Measurements from ENCODE around the gene CFAP99. TPM values are rescaled to one million over a fixed set of nuclear protein-coding genes. Genes with fewer than 3 reads are reported as not detected.

Gene CFAP99
- total RNA-seq, 2 donors from 2014 or later: 0.46 to 0.73 TPM

DNA sequence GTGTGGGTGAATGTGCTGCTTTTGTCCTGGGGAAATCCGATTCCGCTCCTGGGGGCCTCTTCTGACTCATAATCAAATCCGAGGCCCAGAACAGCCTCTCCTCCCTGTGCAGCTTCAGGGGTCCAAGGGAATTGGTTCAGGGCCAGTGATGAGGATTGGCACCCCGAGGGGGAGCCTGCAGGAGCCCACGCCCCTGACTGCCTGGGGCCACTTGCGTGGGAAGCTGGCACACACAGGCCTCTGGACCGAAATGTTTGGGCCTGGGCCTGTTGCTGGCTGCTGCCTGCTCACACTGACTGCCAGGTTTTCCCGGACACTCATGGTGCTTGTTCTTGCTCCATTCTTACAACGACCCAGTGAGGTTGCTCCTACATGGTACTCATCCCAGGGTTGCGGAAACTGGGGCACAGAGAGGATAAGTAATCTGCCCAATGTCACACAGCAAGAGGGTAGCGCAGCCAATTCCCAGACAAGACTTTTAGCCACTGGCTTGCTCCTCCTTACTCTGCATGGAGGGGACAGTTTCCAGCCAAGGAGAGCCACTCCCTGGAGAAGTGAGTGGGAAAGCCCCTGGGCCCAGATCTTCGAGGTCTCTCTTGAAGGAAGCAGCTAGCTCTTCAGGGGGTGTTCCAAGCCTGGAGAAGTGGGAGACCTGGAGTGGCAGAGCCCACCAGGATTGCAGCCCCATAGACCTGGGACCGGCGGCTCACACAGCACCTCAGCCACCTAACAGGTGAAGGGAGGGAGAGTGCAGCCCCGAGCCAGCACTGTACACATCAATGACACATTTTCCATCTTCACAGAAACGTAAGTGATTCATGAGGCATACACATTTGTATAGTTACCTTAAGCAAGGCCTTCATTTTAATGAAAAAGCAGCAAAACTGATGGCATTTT, 20.3 kb downstream of the CFAP99 start:
- no peak for DNase-seq
- intact Hi-C loops (cut with DNase I, micrococcal nuclease): no loop called here
- no peak for ATAC-seq

DNA sequence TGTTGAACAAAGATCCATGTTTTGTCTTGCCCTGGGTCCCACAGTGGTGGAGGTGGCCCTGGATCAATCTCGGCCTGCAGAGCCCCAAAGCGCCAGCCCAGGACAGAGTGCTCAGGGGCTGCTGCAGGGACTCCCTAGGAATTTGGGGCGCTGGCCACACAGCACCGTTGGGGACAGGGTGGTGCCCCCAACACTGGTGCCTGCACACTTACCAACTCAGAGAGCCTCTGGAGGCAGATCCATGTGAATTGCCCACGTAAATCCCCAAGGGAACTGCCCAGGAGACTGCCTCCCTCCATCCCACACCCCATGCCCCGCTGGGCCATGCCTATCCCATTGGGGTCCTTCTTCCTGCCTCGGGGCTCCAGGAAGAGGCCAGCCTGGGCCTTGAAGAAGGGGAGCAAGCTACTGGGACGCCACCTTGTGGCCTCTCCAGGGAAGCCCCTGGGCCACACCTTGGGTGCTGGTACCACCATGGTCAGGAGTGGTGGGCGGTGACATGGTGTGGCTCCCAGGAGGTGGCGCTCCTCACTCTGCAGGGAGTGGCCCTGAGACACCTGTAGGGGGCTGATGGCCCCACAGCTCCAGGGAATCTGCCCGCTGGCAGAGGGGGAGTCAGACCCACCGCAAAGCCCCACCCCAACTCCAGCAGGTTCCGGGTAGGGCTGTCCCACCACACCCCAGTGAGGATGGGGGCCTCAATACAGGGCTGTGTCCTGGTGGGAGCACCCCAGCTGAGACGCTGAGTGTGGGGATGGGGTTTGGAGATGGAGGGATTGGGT, 22.8 kb downstream of the CFAP99 start:
- DNase-seq (peak; percentile 55 to 77), ATAC-seq (peak; percentile 88)
- intact Hi-C loops (cut with DNase I, micrococcal nuclease): loop anchor here in 1 of 2 donors (10.0 kb wide), 1 partner anchor 217 kb away; no protein-coding TSS in a partner anchor

DNA sequence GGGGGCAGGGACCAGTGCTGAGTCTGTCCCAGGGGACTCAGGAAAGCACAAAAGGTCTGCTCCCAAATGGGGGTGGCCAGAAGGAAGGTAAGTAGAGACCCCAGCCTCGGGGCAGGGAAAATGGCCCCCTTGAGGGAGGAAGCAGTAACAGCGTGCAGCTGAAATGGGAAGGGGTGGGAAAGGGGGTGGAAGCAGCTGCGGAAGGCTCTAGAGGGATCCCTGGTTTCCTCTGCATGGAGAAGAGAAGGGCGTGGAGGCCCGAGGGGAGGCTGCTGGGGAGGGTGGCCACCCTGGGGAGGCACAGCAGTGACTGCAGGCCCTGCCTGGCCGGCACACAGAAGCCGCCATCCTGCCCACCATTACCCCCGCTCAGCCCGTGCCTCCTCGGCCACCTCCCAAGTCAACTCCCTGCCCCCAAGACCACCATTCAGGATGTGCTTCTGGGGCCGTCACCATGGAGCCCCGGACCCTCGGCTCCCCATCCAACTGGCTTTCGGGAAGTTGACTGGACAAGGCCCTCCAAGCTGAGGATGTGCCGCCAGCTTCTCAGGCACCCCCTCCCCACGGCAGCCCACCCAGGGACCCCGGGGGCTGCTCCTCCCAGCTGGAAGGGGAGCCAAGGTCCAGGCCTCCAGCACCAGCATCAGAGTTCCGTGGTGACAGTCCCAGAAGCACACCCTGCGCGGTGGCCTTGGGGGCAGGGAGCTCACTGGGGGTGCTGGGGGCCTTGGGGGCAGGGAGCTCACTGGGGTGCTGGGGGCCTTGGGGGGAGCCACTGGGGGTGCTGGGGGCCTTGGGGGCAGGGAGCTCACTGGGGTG, 23.6 kb downstream of the CFAP99 start:
- DNase-seq (no peak), ATAC-seq (peak; percentile 18)
- intact Hi-C loops (cut with DNase I, micrococcal nuclease): loop anchor here in 1 of 2 donors (10.0 kb wide), 1 partner anchor 218 kb away; no protein-coding TSS in a partner anchor

DNA sequence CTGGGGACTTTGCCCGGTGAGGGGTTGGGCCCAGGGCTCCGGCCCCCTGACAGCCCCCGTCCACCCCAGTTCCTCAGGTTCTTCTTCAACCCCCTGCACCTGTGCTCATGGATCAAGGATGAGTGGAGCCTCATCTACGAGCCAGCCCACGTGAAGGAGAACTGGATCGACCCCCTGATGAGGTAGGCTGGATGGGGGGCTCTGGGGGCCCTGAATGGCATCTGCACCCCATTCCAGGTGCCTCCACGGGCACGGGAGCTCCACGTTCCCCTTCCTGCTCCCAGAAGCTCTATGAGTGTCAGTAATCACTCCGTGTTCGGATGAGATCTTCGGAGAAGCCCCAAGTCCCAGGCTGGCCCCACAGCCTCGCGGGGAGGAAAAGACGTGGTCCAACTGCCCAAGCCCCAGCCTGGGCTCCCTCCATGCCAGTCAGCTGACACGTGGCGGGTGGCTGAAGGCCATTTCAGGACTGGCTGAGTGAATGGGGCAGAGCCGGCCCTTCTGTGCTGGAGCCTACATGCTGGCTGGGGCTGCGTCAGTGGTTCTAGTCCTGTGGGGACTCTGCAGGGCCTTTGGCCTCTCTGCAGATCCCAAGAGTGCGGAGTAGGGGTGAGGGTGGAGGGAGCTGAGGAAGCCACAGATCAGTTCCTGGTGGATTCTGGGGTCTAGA, 24.4 kb downstream of the CFAP99 start:
- ATAC-seq (no peak), DNase-seq (no peak)
- intact Hi-C loops (cut with DNase I, micrococcal nuclease): loop anchor here in 1 of 2 donors (10.0 kb wide), 1 partner anchor 218 kb away; no protein-coding TSS in a partner anchor

DNA sequence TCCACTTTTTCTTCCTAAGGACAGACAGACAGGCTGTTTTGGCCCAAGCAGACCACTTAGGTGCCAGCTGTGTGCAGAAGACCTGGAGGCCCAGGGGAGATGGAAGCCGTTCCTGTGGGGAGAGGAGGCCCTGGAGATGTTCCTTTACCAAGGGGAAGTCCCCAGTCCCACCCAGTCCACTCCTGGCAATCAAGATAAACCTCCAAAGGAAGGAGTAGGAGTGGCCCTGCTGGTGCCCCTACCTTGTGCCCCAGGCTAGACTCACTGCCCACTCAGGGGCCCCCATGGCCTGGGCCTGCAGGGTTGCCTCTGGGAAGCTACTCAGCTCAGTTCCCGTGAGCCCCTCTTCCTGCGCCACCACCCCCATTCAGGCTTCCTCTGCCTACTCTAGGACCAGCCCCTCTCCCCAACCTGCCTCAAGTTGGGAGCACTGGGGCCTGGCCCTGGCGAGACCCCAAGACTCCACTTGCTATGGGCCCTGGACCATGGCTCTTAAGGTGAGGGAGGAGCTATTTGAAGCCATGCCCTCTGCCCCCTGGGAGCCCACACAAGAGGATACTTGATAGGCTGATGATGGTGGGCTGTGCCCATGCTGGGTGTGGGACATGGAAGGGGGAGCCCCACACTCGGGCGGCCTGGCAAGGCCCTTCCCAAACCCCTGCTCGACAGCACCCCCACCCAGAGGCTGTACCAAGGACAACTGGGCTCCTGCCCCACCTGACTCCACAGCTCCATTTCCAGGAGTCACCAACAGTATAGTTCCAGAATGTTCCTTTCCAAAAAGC, 25.4 kb downstream of the CFAP99 start:
- ATAC-seq: no peak
- intact Hi-C loops (cut with DNase I, micrococcal nuclease): loop anchor here in 1 of 2 donors (10.0 kb wide), 1 partner anchor 219 kb away; no protein-coding TSS in a partner anchor
- DNase-seq: no peak

DNA sequence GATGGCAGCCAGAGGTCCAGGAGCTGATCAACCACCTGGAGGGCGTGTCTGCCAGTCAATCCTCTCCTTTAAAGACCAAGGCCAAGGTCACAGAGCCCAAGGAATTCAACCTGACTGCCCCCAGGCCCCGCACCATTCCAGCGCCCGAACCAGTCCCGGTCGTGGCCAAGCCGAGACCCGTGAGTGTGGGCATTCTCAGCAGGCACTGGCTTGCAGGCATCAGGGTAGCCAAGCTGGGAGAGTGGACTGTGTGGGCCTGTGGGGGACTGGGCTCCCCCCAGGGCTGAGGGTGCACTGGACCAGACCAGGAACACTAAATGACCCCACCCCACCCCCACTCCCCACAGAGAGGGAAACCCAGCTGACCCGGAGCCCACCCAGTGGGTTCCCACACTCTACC, 26.4 kb downstream of the CFAP99 start:
- intact Hi-C loops (cut with DNase I, micrococcal nuclease): loop anchor here in 1 of 2 donors (10.0 kb wide), 1 partner anchor 220 kb away; no protein-coding TSS in a partner anchor
- ATAC-seq (no peak), DNase-seq (no peak)

DNA sequence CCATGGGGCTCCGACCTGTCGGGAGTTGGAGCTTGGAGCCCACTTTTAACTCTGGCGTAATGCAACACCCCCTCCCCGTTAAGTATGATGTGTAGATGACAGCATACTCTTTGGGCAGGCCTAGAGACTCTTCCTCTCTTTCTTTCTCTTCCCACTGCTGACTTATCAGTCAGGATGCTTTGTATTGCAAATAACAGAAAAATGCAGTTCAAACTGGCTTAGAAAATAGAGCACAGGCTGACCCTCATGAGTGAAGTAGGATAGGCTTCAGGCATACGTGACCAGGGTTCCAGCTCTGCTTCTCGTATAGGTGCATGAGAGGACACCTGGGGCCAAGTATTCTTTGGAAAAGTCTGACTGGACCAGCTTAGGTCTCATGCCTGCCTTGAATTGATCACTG, 26.8 kb downstream of the CFAP99 start:
- DNase-seq (no peak), ATAC-seq (no peak)
- intact Hi-C loops (cut with DNase I, micrococcal nuclease): loop anchor here in 1 of 2 donors (10.0 kb wide), 1 partner anchor 221 kb away; no protein-coding TSS in a partner anchor

DNA sequence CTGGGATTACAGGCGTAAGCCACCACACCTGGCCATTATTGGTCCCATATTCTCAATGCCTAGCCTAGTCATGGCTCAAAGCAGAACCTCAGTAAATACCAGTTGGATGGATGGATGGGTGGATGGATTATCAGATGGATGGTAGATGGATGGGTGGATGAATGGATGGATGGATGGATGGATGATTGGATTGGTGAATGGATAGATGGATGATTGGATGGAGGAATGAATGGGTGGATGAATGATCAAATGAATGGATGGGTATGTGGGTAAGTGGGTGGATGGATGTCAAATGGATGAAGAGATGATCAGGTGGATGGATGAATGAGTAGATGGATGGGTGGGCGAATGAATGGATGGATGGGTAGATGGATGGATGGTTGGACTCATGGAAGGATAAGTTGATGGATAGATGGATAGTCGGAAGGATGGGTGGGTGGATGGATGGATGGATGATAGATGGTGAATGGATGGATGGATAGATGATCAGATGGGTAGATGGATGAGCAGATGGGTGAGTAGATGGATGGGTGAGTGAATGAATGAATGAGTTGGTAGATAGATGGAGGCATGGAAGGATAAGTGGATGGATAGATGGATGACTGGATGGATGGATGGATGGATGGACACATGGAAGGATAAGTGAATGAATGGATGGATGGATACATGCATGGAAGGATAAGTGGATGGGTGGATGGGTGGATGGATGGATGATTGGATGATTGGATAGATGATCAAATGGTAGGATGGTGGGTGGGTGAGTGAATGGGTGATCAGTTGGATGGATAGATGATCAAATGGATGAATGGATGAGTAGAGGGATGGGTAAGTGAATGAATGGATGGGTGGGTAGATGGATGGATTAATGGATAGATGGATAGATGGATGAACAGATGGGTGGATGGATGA, 28.2 kb downstream of the CFAP99 start:
- intact Hi-C loops (cut with DNase I, micrococcal nuclease): loop anchor here in 1 of 2 donors (10.0 kb wide), 1 partner anchor 222 kb away; no protein-coding TSS in a partner anchor
- ATAC-seq: no peak

DNA sequence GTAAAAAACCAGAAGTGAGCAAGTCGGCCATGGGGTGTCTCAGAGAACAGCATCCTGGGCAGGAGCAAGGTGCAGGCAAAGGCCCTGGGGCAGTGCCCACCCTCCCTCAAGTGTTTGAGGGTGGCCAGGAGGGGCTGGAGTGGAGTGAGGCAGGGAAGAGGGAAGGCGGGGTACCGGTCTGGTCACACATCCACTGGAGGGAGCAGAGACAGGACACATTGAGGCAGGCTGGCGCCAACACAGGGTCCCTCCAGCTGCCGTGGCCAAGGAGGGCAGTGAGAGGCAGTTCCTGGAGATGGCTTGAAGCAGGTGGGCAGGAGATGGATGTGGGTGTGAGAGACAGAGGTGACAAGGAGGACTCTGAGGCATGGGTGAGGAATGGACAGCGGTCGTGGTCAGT, 29.8 kb downstream of the CFAP99 start:
- intact Hi-C loops (cut with DNase I, micrococcal nuclease): loop anchor here in 1 of 2 donors (10.0 kb wide), 1 partner anchor 224 kb away; no protein-coding TSS in a partner anchor
- ATAC-seq (no peak), DNase-seq (no peak)

More for the DNA sequence above, 28.2 kb downstream of the CFAP99 start:
- no peak for DNase-seq

DNA sequence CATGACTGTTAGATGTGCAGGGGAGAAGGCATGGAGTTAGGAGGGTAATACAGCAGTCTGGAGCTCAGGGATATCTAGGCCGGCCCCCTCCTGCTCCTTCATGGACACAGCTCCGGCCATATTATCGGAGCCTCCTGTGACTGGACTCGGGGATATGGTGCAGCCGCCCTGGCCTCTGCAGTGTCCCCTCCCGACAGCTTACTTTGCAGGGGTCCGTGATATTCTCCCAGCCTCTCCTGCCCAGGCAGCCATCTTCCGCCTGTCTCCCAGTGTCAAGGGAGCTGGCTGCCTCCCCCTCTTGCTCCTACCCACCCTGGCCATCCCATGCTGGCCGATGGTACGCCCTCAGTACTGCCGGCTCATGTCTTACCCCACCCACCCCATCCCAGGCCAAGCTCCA, 30.3 kb downstream of the CFAP99 start:
- intact Hi-C loops (cut with DNase I, micrococcal nuclease): loop anchor here in 1 of 2 donors (10.0 kb wide), 1 partner anchor 224 kb away; no protein-coding TSS in a partner anchor
- ATAC-seq (no peak), DNase-seq (no peak)

DNA sequence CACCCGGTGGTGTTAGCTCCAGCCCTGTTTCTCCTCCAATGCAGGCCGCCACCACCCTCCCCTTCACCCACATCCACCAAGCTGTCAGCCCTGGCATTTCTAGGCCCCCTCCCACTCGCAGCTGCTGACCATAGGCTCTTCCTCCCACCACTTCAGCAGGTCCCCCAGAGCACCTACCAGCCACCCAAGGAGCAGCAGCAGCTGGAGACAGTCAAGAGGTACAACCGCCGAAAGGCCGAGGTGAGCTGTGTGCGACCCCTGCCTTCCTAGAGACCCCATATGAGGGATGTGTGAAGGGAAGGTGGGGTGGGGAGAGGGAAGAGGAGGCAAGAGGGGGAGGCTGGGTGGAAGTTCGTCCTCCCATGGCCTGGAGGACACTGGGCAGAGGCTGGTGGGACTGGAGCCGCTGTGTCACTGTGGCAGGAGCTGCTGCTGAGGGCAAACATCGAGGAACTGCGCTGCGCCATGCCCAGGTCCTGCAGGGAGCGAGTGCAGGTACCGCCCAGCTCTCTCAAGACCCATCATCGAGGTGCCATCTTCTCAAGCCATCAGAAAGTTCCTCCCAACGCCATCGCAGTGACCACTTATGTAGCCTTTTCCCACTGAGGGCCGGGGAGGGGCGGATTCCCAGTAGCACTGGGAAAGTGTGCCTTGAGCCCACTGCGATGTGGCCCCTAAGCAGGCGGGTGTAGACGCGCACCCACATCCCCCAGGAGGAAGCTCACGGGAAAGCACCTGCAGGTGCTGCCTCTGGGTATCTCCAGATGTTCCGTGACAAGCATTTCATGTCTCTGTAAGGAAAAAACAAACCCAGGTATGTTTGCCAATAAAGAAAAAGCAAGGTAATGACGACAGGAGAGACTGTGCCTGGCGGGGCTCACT, 31.0 kb downstream of the CFAP99 start:
- ATAC-seq (no peak), DNase-seq (no peak)
- intact Hi-C loops (cut with DNase I, micrococcal nuclease): loop anchor here in 1 of 2 donors (10.0 kb wide), 1 partner anchor 225 kb away; no protein-coding TSS in a partner anchor

DNA sequence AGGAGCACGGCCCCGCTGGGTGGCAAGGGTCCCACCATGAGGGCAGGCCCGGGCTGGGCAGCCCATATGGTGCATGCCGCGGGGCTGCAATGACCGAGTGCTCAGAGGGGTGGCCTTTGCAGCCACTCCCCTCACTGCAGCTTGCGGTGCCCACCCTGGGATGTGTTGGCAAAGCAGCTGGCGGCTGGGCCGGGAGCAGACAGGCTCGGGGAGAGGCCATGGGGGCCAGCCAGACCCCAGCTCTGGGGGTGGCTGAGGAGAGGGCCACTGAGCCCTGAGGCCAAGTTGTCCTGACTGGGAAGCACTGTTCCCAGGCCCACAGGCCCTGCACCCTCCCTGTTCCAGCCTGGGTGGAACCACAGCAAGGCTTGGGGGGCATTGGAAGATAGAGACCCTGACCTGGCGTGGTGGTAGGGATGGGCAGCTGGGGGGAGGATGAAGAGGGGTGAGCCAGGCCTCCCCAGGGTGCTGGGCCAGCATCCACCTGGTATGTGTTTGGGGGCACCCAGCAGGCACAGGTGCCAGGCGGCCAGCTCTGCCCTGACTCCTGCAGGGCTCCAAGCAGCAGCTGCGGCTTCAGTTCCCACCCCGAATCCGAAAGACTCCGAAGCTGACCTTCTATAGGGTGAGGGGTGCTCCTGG, 31.8 kb downstream of the CFAP99 start:
- no peak for ATAC-seq
- intact Hi-C loops (cut with DNase I, micrococcal nuclease): no loop called here
- no peak for DNase-seq

DNA sequence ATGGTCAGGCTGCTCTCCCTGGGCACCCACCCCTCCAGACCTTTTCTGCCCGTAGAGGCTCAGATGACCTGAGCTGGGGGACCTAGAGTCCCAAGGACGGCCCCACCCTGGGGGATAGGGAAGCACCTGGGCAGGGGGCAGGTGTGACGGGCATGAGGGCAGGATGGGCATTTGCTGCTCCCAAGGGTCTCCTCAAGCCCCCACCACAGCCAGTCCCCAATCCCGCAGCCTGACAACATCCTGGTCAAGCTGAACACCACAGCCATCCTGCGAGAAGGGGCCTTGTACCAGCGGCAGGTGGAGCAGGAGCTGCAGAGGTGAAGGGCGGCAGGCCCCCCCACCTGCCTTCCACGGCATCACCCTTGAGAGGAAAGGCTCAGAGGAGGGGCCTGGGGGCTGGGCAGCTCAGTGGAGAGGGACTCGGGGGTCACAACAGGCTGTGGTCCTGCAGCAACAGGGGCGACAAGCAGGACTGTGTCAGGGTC, 32.3 kb downstream of the CFAP99 start:
- intact Hi-C loops (cut with DNase I, micrococcal nuclease): no loop called here
- DNase-seq (no peak), ATAC-seq (no peak)

Data from left colon (tissue), 2 donors.